ENCODE data around the gene SLC66A3. TPM values are rescaled to one million over a fixed set of nuclear protein-coding genes. Genes with fewer than 3 reads are reported as not detected.

Gene SLC66A3
- total RNA-seq, 1 experiment from 2014 or later: 13.3 TPM

DNA sequence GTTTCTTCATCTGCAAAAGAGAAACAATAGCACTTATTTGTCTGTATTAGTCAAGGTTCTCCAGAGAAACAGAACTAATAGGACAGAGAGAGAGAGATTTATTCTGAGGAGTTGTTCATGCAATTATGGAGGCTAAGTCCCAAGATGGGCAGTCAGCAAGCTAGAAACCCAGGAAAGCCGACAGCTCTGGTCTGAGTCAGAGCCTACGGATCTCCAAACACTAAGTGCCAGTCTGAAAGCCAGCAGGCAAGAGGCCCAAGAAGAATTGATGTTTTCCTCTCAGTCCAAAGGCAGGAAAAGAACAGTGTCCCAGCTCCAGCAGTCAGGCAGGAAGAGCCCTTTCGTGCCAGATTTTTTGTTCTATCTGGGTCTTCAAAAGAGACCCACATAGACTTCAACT lies 36.5 kb upstream of the SLC66A3 start:
- no peaks in the 10 kb centered on the region; a peak in 1 of 7 replicates for H3K36me3 Mint-ChIP-seq (ENCODE audit: insufficient read depth in 1 of 3, low read depth in 3 of 3)
- no peak overlapping the region for H2BK5ac ChIP-seq (ENCODE audit: insufficient read length, low read length)
- no peak overlapping the region for H2BK120ac ChIP-seq (ENCODE audit: low read depth, low read length, poor library complexity, severe bottlenecking)
- H4K8ac ChIP-seq (replicated peaks; ENCODE audit: insufficient read length, low read depth, low read length): no peak overlapping the region
- no peak overlapping the region for H3K56ac ChIP-seq (ENCODE audit: insufficient read length, low read depth, low read length)
- H3K4me3 Mint-ChIP-seq: no peak overlapping the region
- H3K4ac ChIP-seq (ENCODE audit: low read depth, low read length): no peak overlapping the region
- no peak overlapping the region for H3K4me2 ChIP-seq (ENCODE audit: insufficient read depth, insufficient read length, low read length)
- no peak overlapping the region for H3K27ac ChIP-seq (ENCODE audit: insufficient read length, low read depth, low read length)
- H3K4me1 ChIP-seq (ENCODE audit: insufficient read depth, low read length): no peaks in the 10 kb centered on the region; the same call in 1 of the 2 replicates
- no peak overlapping the region for H2BK20ac ChIP-seq (ENCODE audit: low read depth, low read length, poor library complexity, severe bottlenecking)
- H3K18ac ChIP-seq (ENCODE audit: insufficient read length, low read depth, low read length): no peak overlapping the region
- no peak overlapping the region for H3K14ac ChIP-seq (ENCODE audit: insufficient read depth, low read length)
- H3T11ph ChIP-seq (ENCODE audit: low read length): no peak overlapping the region
- H3K9ac ChIP-seq (ENCODE audit: extremely low read depth, insufficient read length, low read length): no peak overlapping the region
- no peaks in the 10 kb centered on the region for H3K23me2 ChIP-seq (ENCODE audit: insufficient read length, low read depth, low read length, poor library complexity, severe bottlenecking)
- no peaks in the 10 kb centered on the region for H4K20me1 ChIP-seq (ENCODE audit: control insufficient read depth, insufficient read depth, insufficient read length)
- no peaks in the 10 kb centered on the region for H3K9me3 ChIP-seq (ENCODE audit: control insufficient read depth, low read depth, low read length)
- no peak overlapping the region for H3K27ac Mint-ChIP-seq
- no peak overlapping the region for H4K5ac ChIP-seq (ENCODE audit: insufficient read length, low read depth, low read length)
- DNase-seq: no peak
- peaks cover 0 to 4% of the 10 kb centered on the region in 2 experiments; a peak in 4 of 5 replicates for H3K9me3 Mint-ChIP-seq
- H2BK12ac ChIP-seq (ENCODE audit: insufficient read length, low read depth, low read length): no peak overlapping the region
- no peak overlapping the region for H2BK15ac ChIP-seq (ENCODE audit: low read depth, low read length)
- no CpG with 5 or more reads among the region's 3 CpGs for WGBS (ENCODE audit: extremely low coverage, insufficient read length, low lambda C conversion rate)
- TF ChIP-seq CTCF (conservative IDR thresholded peaks at IDR 0.05): no peak
- peaks cover 11 to 12% of the 10 kb centered on the region in 2 experiments for H3K4me1 Mint-ChIP-seq
- peaks cover 4% of the 10 kb centered on the region for H3K27me3 Mint-ChIP-seq (ENCODE audit: low read depth)
- H3K27me3 ChIP-seq (ENCODE audit: insufficient read depth, low read length): no peaks in the 10 kb centered on the region
- H4K91ac ChIP-seq (ENCODE audit: insufficient read length, low read depth, low read length): no peak overlapping the region
- H3K79me1 ChIP-seq (ENCODE audit: insufficient read depth, low read depth, low read length, poor library complexity, severe bottlenecking): no peaks in the 10 kb centered on the region
- no peak overlapping the region for H2AFZ ChIP-seq (ENCODE audit: low read length)
- H2AK5ac ChIP-seq (ENCODE audit: insufficient read length, low read length): no peak overlapping the region
- no peaks in the 10 kb centered on the region for H3K79me2 ChIP-seq (ENCODE audit: insufficient read depth, low read length)
- H3K23ac ChIP-seq (ENCODE audit: insufficient read length, low read depth, low read length): no peak overlapping the region
